DMS153 treated with DMSO at 0.1 percent for 48 hours (cell line): ENCODE measurements around the gene NUBP1.

ENCODE experiments used
- DNase-seq: peaks from one replicate; lab custom pipeline; 2025; ENCODE audit not compliant: unreplicated experiment; lab: John Stamatoyannopoulos, UW

The NUBP1 gene

DNA sequence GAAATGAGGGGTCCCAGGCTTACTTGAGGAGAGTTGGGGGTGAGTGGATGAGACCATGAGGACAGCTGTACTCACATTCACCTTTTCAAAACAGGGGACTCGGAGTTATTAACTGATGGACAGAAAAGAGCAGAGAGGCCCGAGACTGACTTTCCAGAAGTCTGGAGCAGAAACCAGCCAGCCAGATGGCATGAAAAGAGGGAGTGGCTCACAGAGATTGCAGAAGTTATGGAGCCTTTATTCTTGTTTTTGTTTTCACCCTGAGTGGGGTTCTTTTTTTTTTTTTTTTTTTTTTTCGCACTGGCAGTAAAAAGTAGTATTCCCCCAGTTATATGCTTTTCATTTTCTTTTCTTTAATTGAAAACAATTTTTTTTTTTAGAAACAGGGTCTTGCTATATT is 56.1 kb downstream of the NUBP1 start:
- no peak for DNase-seq

DNA sequence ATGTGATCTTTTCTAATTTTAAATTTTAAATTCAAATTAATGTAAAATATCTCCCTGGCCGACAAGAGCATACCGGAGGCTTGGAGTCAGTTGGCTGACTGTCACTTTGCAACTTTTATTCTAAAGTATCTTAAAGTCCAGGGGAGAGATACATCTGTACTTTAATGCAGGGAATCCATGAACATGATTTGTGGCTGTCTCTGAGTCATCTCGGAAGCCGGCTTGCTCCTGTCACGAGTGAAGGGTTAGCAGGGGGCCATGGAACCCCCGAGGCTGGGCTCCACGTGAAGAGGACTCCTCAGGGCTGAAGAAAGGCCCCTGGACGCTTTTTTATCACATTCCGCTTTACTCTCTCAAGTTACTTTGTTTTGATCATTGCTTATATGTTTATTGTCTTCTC is 61.7 kb downstream of the NUBP1 start:
- DNase-seq: no peak

DNA sequence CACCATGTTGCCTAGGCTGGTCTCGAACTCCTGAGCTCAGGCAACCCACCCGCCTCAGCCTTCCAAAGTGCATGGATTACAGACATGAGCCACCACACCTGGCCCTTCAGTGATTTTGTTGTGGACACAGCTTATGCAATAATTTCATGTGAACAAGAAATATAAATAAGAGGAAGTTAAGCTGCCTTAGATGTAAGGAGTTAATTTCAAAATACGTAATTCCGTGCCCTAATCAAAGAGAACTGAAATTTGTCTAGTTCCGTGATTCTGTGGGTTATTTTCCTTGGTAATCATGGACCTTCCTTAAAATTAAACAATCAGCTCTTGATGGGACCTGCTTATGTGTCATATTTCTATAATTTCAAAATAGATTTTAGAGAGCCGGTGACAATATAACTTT is 63.1 kb downstream of the NUBP1 start:
- DNase-seq: no peak

DNA sequence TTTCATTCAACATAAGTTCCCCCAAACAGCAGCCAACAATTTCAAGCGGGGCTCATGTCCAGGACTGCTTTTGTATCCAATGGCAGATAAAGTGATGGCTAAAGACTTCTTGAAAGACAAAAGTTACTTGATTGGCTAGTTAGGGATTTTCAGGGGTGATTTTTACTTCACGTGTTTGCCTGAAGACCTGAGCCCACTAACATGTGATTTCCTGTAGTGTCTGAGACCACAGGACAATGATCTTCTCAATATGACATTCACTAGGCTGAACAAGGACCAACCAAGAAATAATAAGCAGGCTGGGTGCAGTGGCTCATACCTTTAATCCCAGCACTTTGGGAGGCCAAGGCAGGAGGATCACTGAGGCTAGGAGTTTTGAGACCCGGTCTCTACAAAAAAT is 64.6 kb downstream of the NUBP1 start:
- DNase-seq: no peak

DNA sequence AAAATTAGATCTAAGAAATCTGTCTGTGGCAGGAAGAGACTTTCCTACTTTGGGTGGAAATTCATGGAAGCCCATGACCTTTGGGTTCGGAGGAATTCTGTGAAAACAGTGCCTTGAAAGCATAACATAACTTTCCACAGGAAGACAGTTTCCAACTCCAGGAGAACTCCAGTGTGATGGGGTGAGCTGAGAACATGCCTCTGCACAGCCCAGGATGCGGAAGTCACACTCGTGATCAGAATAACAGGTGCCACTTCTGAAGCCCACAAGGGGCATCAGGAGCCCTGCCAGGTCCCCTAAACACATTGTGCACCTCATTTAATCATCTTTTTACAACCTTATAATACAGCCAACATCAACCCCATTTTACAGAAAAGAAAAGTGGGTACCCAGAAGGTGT is 65.2 kb downstream of the NUBP1 start:
- DNase-seq: no peak

DNA sequence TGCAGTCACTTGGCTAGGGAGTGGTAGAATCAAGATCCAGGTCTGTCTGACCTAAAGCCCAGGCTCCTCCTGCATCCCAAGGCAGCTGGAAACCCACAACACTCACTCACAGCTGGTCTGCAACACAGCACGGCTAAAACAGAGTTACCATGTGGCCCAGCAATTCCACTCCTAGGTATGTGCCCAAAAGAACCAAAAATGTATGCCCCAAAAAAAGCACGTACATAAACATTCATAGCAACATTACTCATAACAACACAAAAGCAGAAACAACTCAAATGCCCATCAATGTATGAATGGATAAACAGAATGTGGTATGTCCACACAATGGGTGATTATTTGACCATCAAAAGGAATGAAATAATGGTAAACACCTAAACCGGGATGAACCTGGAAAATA is 66.1 kb downstream of the NUBP1 start:
- no peak for DNase-seq

DNA sequence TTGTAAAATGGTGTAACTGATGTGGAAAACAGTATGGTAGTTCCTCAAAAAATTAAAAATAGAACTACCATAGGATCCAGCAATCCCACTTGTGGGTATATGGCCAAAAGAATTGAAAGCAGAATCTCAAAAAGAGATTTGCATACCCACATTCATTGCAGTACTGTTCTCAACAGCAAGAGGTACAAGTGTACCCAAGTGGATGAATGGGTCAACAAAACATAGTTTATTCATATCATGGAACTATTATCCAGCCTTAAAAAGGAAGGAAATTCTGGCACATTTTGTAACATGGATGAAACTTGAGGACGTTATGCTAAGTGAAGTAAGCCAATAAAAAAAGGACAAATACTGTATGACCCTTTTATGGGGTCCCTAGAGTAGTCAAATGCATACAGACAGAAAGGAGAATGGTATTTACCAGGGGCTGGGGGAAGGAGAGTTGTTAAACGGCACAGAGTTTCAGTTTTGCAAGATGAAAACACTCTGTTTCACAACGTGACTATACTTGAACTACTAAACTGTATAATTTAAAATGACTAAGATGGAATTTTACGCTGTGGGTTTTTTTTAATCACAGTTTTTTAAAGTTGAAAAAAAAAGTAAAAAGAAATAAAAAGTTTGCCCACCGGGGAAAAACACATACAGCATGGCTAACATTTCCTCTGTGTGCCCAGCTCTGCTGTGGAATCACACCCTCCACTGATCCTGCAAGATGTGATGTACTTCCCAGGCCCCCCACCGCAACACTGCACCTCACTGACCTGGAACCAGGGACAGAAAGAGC is 68.9 kb downstream of the NUBP1 start:
- DNase-seq: no peak

DNA sequence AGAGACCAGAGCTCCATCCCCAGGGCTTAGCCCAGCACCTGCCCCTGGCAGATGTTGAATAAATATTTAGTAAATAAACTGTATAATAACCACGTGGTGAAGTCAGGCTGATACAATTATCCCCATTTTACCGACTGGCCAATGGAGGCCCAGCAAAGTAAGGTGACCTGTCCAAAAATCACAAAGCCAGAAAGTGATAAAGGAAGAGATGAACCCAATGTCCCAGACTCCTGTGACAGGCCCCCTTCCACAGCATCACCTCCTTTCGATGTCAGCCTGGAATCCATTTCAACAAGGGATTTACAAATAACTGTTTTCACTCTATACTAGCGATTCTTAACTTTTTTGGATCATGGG is 69.4 kb downstream of the NUBP1 start:
- DNase-seq: no peak

DNA sequence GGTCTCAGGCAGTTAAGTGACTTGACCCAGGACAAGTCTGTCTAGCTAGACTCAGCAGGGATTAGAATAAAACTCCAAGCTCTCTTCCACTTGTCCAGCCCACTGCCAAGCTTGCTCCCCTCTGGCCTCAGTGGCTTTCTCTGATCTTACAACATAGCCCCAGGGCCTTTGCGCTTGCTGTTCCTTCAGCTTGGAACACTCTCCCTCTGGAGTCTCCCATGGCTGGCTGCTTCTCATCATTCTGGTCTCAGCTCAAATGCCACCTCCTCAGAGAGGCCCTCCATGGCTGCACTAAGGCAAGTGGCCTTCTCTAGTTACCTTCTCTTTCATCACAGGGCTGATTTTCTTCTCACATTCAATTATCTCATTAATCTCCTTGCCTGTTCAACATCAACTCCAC is 73.9 kb downstream of the NUBP1 start:
- DNase-seq: no peak

DNA sequence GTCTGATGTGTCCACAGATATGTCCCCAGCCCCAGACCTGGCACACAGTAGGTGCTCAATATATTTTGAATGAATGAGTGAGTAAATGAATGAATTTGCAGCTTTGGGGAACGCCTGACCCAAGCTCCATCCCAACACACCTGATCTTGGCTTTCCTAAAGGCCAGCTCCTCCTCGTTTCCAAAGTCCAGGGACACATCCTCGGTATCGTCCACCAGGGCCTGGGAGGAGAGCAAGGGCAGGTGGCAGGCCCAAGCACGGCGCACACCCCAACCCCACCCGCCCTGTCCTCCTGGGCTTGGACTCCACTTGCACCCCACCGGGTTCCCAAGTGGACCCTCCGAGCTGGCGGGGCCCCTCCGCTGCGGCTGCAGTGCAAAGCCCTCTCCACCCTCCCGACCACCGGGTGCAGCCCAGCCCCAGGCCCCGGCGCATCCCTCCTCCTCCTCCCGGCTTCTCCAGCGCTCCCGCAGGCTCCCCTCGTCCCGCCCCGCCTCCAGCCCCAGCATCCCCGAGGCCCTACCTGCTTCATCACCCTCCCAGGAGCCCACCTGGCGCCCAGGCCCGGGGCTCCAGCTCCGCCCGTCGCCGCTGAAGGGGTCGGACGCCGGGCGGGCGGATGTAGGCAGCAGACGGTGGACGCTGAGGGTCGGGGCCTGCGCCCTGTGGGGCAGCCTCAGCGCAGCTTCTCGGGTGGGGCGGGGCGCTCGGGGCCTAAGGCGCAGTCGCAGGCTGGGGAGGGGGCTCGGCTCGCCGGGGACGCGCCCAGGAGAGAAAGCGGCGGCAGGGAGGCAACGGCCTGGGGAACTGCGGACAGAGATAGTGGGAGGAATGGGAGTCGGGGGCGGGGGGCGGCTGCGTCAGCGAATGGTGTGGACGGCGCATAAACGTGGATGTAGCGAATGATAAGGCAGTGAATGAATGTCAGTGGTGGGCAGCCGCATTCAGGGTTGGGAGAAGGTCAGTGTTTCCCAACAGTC is 74.6 kb downstream of the NUBP1 start, which contains the start of gene TVP23A:
Gene TVP23A (minus strand): TSS at position 832 of the 979 bp plus-strand sequence. CDS start 301 bp downstream, at position 531.
- no peak for DNase-seq
